Large intestine (tissue), 3 donors: ENCODE results near the gene NUP160. TPM values are rescaled to one million over a fixed set of nuclear protein-coding genes. Genes with fewer than 3 reads are reported as not detected.
"Not testable (repeated sequence)": the region's sequence is repeated elsewhere in the genome, so short reads cannot be mapped to it uniquely, and the experiment has no call there.

Source experiments
- DNase-seq, 2 donors: peaks; one replicate each; pipeline versions ENCODE4 v3.0.0 to v3.0.0-alpha.2; 2013
- H3K27ac ChIP-seq: one replicate; pipeline ENCODE4 v1.5.1; 2013; ENCODE audit warnings: low read length
- H3K27me3 ChIP-seq: 2 replicates; pipeline ENCODE4 v1.6.1; 2013; ENCODE audit warnings: low read length; ENCODE audit not compliant: control insufficient read depth, insufficient read depth
- H3K36me3 ChIP-seq: 2 replicates; pipeline ENCODE4 v1.6.1; 2013; ENCODE audit warnings: low read length; ENCODE audit not compliant: control insufficient read depth, insufficient read depth
- H3K4me1 ChIP-seq: one replicate; pipeline ENCODE4 v1.6.1; 2013; ENCODE audit warnings: low read length; ENCODE audit not compliant: control insufficient read depth, insufficient read depth
- H3K4me3 ChIP-seq: one replicate; pipeline ENCODE4 v1.5.1; 2013; ENCODE audit warnings: low read length
- H3K9me3 ChIP-seq: one replicate; pipeline ENCODE4 v1.6.1; 2013; ENCODE audit warnings: mild to moderate bottlenecking, low read depth, low read length, moderate library complexity; ENCODE audit not compliant: control insufficient read depth
- WGBS: methylation state at CpG from one replicate; pipeline ENCODE4 v1.1.5; 2013; ENCODE audit warnings: low lambda C conversion rate; ENCODE audit not compliant: insufficient coverage; 5-methylcytosine and 5-hydroxymethylcytosine counted together
- polyA plus RNA-seq: library from polyadenylated mRNA; unstranded; fragments of 120-200 nt; gene quantifications from one replicate; pipeline ENCODE4 v1.2.1, GENCODE V29; 2013

The NUP160 gene
- polyA plus RNA-seq, 1 donor: 42.6 TPM

DNA sequence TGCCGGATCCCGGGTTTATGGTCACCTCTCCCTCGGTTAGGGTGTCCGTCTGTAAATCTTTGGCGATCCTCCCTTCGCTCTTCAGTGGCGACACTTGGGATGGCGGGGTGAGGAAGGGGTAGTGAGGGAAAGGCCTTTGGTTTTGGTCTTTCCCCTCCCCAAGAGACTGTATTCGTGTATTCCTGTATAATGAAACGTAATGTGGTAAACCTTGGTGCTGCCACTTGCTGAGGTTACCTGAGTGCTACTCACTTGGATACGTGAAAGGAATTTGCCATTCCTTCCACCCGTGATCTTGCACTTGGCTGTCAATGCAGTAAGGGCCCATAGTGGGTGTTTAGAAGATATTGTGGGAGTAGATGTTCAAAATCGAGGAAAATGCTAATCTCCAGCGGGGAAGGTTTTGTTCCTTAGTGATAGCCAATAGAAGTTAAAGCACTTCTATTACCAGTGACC is 578 bp upstream of the NUP160 start:
- no CpG with 5 or more reads among the region's 14 CpGs for WGBS
- DNase-seq: no peak
- no peaks in the 10 kb centered on the region for H3K27me3 ChIP-seq
- H3K36me3 ChIP-seq: peaks cover 23% of the 10 kb centered on the region
- H3K4me1 ChIP-seq: peaks cover 11% of the 10 kb centered on the region
- peak overlapping the region; percentile 93 for H3K4me3 ChIP-seq
- peak overlapping the region; percentile 97 for H3K27ac ChIP-seq
- H3K9me3 ChIP-seq: no peaks in the 10 kb centered on the region

DNA sequence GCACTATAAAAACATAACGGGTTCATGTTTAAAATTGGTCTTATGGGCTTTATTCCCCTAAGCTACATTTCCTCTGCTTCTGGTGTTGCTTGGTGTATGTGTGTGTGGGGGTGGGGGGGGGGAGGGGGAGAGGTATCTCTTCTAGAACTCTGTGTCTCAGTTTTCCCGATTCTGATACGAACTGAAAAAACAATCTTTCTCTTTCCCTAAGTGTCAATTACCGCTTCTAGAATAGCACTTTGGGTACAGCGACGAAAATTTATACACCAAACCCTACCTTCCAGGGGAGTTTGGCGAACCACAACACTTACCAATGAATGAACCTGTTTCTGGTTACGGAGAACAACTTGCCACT is 636 bp downstream of the NUP160 start:
- Histone ChIP-seq H3K4me3 (peak overlapping the region; percentile 93), H3K36me3 (peaks cover 36% of the 10 kb centered on the region), H3K9me3 (no peaks in the 10 kb centered on the region), H3K27ac (peak overlapping the region; percentile 97), H3K4me1 (peaks cover 11% of the 10 kb centered on the region), H3K27me3 (no peaks in the 10 kb centered on the region)
- WGBS: no CpG with 5 or more reads among the region's 8 CpGs
- DNase-seq: no peak

DNA sequence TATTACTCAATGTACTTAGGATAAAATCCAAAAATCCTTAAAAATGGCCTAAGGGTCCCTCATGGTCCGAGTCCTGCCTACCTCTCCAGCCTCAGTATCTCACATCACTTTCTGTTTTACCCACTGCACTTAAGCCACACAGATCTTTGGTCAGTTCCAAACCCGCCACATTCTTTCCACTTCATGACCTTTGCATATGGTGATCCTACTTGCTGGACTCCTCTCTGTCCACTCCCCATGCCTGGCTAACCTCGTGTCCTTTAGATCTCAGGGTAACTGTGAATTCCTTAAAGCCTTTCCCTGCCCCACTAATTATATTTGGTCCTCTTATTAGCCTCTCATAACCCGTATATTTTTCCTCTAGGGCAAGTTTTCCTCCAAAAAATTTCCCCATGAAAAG is 1.2 kb downstream of the NUP160 start:
- no peaks in the 10 kb centered on the region for H3K27me3 ChIP-seq
- DNase-seq: peak in 1 of 2 donors; percentile 8
- H3K9me3 ChIP-seq: no peaks in the 10 kb centered on the region
- peaks cover 41% of the 10 kb centered on the region for H3K36me3 ChIP-seq
- 54% methylated on average over 2 of the region's 4 CpGs for WGBS
- H3K27ac ChIP-seq: peak overlapping the region; percentile 97
- peak overlapping the region; percentile 93 for H3K4me3 ChIP-seq
- peaks cover 11% of the 10 kb centered on the region for H3K4me1 ChIP-seq

DNA sequence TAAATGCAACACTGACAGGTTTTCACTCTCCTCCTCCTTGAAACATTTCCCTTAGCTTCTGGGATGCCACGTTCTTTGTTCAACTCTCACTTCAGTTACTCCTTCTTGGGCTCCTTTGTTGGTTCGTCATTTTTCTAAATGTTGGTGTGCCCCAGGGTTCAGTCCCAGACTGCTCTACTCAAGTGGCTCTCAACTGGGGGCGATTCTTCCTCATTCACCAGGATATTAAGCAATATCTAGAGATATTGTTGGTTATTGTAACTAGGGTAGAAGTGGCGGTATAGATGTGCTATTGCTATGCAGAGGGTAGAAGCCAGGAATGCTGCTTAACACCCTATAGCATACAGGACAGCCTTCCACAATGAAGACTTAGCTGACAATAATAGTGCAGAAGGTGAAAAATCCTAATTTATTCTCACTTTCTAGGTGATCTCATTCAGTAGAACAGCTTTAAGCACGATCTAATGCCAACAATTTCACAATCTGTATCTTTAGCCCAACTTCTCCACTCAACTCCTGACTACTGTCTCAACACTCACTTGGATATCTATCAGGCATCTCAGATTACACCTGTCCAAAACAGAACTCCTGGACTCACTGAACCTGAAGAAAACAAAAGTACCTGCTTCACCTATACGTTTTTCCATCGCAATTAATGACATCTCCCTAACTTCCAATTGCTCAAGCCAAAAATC is 4.6 kb downstream of the NUP160 start:
- H3K27me3 ChIP-seq: no peaks in the 10 kb centered on the region
- 90% methylated on average over 3 of the region's 7 CpGs for WGBS
- H3K36me3 ChIP-seq: peaks cover 63% of the 10 kb centered on the region

DNA sequence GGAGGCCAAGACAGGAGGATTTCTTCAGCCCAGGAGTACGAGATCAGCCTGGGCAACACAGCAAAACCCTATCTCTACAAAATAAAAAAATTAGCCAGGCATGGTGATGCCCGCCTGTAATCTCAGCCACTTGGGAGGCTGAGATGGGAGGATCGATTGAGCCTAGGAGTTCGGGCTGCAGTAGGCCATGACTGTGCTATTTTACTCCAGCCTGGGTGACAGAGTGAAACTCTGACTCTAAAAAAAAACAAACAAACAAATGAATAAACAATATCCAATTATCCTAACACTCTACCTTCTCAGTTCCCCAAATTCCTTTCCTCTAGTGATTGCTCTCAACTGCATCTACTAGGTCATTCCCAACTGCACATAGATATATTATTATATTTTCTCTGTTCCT is 5.4 kb downstream of the NUP160 start:
- H3K9me3 ChIP-seq: no peaks in the 10 kb centered on the region
- peaks cover 7% of the 10 kb centered on the region for H3K4me1 ChIP-seq
- H3K27me3 ChIP-seq: no peaks in the 10 kb centered on the region
- no peak for DNase-seq
- no peak overlapping the region for H3K4me3 ChIP-seq
- whole genome bisulfite sequencing: 100% methylated on average over 1 of the region's 4 CpGs
- H3K27ac ChIP-seq: no peak overlapping the region
- peaks cover 69% of the 10 kb centered on the region for H3K36me3 ChIP-seq

More for the DNA sequence above, 4.6 kb downstream of the NUP160 start:
- Histone ChIP-seq H3K4me1 (peaks cover 7% of the 10 kb centered on the region), H3K9me3 (no peaks in the 10 kb centered on the region), H3K4me3 (no peak overlapping the region), H3K27ac (no peak overlapping the region)
- DNase-seq: no peak

DNA sequence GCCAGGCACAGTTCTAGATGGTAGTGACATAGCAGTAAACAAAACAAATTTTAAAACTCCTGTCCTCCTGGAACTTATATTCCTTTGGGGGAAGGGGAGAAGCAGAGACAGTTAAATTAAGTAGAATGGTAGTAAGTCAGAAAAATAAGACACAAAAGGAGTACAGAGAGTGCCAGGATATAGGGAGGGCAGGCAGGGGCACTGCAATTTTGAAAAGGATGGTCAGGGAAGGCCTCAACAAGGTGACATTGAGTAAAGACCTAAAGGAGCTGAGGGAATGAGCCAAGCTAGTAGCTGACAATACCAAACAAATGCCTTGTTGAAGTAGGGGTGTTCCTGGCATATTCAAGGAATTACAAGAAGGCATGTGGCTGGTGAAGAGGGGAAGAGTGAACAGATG is 10.2 kb downstream of the NUP160 start:
- no peaks in the 10 kb centered on the region for H3K27me3 ChIP-seq
- DNase-seq: no peak
- H3K36me3 ChIP-seq: peaks cover 79% of the 10 kb centered on the region
- H3K4me3 ChIP-seq: no peak overlapping the region
- no peak overlapping the region for H3K27ac ChIP-seq
- H3K9me3 ChIP-seq: no peaks in the 10 kb centered on the region
- H3K4me1 ChIP-seq: no peaks in the 10 kb centered on the region

DNA sequence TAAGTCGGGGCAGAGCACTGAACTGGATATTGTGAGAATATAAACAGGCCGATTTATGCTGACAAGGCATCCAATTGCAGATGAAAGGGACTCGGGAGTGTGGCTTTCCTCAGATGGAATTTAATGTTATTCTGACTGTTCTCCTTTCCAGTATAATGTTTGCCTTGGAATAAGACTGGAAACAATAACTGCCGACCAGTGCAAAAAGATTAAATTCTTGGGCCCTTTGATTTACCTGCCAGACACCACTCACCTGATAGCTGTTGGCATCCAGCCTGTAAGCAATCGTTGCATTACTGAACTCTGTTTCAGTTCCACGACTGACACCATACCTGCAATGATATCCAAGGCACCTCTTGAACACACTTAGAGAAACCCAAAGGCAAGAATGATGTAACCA is 10.9 kb downstream of the NUP160 start:
- no peak for DNase-seq
- Histone ChIP-seq H3K9me3 (no peaks in the 10 kb centered on the region), H3K4me1 (no peaks in the 10 kb centered on the region), H3K27me3 (no peaks in the 10 kb centered on the region), H3K27ac (no peak overlapping the region), H3K36me3 (peaks cover 79% of the 10 kb centered on the region), H3K4me3 (no peak overlapping the region)
- 67% methylated on average over 1 of the region's 6 CpGs for WGBS

DNA sequence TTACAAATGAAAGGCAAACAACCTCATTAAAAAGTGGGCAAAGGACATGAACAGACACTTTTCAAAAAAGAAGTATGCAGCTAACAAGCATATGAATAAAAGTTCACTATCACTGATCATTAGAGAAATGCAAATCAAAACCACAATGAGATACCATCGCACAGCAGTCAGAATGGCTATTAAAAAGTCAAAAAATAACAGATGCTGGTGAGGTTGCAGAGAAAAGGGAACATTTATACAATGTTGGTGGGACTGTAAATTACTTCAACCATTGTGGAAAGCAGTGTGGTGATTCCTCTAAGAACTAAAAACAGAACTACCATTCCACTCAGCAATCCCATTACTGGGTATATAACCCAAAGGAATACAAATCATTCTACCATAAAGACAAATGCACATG is 18.1 kb downstream of the NUP160 start:
- not testable (repeated sequence) for H3K9me3 ChIP-seq, H3K4me3 ChIP-seq, H3K27me3 ChIP-seq, H3K4me1 ChIP-seq, DNase-seq, H3K27ac ChIP-seq
- WGBS: 100% methylated on average over 1 of the region's 1 CpG
- peaks cover 54% of the 10 kb centered on the region for H3K36me3 ChIP-seq

DNA sequence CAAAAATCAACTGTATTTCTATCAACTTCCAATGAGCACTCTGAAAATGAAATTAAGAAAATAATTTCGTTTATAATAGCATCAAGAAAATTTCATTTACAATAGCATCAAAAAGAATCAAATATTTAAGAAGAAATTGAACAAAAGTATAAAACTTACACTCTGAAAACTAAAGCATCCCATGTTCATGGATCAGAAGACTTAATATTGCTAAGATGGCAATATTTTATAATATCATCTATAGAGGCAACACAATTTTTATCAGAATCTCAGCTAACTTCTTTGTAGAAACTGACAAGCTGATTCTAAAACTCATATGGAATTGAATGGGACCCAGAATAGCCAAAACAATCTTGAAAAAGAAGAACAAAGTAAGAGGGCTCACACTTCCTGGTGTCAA is 19.9 kb downstream of the NUP160 start:
- 93% methylated on average over 1 of the region's 1 CpG for WGBS
- no peak for DNase-seq
- H3K36me3 ChIP-seq: peaks cover 39% of the 10 kb centered on the region

DNA sequence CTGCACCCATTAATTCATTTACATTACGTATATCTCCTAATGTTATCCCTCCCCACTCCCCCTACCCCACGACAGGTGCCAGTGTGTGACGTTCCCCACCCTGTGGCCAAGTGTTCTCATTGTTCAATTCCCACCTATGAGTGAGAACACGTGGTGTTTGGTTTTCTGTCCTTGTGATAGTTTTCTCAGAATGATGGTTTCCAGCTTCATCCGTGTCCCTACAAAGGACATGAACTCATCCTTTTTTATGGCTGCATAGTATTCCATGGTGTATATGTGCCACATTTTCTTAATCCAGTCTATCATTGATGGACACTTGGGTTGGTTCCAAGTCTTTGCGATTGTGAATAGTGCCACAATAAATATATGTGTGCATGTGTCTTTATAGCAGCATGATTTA is 25.5 kb downstream of the NUP160 start:
- H3K9me3 ChIP-seq, DNase-seq, H3K4me1 ChIP-seq, H3K4me3 ChIP-seq, H3K27ac ChIP-seq, H3K27me3 ChIP-seq: not testable (repeated sequence)
- 100% methylated on average over 1 of the region's 6 CpGs for WGBS
- H3K36me3 ChIP-seq: peaks cover 39% of the 10 kb centered on the region

More for the DNA sequence above, 19.9 kb downstream of the NUP160 start:
- H3K27me3 ChIP-seq: no peaks in the 10 kb centered on the region
- no peaks in the 10 kb centered on the region for H3K4me1 ChIP-seq
- no peaks in the 10 kb centered on the region for H3K9me3 ChIP-seq
- H3K4me3 ChIP-seq: no peak overlapping the region
- H3K27ac ChIP-seq: no peak overlapping the region

DNA sequence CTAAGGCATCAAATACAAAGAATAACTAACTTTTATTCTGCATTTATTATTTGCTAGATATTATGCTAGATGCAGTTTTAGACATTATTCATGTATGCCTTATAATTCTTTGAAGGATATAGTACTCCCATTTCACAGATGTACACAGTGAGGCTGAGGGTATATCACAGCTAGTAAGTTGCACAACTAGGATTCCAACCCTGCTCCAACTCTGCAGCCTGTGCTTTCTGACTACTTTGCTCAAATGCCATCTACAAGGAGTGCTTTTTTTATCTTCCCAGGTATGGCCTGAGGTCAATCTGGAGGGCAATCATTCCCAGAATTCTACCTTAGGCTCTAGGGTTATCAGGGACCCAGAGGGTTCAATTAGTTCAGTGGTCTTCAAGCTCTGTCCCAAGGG is 28.4 kb downstream of the NUP160 start:
- DNase-seq: no peak
- Histone ChIP-seq H3K9me3 (no peaks in the 10 kb centered on the region), H3K27ac (no peak overlapping the region), H3K4me1 (no peaks in the 10 kb centered on the region), H3K27me3 (no peaks in the 10 kb centered on the region), H3K36me3 (peaks cover 50% of the 10 kb centered on the region), H3K4me3 (no peak overlapping the region)
